ENCODE results near the gene SNRNP70.

DNA sequence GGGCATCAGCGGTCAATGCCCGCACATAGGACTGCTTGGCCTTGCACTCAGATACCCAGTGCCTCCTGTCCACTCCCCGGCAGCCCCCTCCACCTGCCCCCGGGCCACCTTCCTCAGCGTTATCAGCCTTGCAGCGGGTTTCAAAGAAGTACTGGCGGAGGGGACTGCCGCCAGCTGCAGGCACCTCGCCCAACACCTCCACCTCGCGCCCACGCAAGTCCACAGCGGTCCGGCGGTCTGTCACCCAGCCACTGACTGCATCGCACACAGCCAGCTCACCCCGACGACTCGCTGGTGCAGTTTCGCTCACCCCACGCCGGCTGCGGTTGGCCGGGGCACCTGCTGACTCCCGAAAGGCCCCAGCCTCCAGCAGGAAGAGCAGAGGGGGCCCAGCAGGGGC is 23.8 kb upstream of the SNRNP70 start:
- TF ChIP-seq, protein P1, sequence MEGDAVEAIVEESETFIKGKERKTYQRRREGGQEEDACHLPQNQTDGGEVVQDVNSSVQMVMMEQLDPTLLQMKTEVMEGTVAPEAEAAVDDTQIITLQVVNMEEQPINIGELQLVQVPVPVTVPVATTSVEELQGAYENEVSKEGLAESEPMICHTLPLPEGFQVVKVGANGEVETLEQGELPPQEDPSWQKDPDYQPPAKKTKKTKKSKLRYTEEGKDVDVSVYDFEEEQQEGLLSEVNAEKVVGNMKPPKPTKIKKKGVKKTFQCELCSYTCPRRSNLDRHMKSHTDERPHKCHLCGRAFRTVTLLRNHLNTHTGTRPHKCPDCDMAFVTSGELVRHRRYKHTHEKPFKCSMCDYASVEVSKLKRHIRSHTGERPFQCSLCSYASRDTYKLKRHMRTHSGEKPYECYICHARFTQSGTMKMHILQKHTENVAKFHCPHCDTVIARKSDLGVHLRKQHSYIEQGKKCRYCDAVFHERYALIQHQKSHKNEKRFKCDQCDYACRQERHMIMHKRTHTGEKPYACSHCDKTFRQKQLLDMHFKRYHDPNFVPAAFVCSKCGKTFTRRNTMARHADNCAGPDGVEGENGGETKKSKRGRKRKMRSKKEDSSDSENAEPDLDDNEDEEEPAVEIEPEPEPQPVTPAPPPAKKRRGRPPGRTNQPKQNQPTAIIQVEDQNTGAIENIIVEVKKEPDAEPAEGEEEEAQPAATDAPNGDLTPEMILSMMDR (IDR thresholded peaks at IDR 0.05): no peak
- no peak for TF ChIP-seq POLR2A (IDR thresholded peaks at IDR 0.05)
